Measurements from ENCODE around the gene NFATC2. TPM values are rescaled to one million over a fixed set of nuclear protein-coding genes. Genes with fewer than 3 reads are reported as not detected.

The NFATC2 gene
- total RNA-seq, 4 donors from 2014 or later, result 1.6 to 3.9 (median 2.8) TPM

DNA sequence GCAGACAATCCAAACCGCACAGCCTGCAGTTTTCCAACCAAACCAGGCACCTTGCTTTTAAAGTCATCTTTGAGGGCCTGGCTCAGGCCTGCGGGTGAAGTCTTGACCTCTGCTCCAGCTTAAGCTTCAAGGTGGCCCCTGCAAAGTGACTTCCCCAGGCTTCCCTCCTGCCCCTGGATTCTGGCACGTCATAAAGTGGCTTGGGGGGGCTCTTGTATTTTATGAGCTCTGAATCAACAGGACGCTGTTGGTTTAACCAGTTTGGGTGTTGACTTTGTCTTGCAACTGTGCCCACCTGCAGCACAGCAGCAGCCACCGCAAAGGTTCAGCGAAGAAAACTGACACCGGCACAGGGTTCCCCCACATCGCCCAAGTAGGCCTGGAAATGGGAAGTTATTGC lies 81.2 kb downstream of the NFATC2 start:
- Histone ChIP-seq H3K27me3 (no peaks in the 10 kb centered on the region), H3K27ac (no peak overlapping the region), H3K4me3 (no peak overlapping the region), H3K36me3 (no peaks in the 10 kb centered on the region), H3K9me3 (no peaks in the 10 kb centered on the region), H3K4me1 (peaks cover 16 to 19% of the 10 kb centered on the region in 2 donors)
- DNase-seq, result no peak
- intact Hi-C loops (cut with DNase I; ENCODE audit: low total_unique reads), result no loop called here
- in situ Hi-C loops (cut with MboI; ENCODE audit: low sequenced_read_pairs in 4 of 4), result no loop called here
- no peak for ATAC-seq
- TF ChIP-seq CTCF (IDR thresholded peaks at IDR 0.05 in 4 of 5, conservative IDR thresholded peaks at IDR 0.05 in 1 of 5) (no peak), POLR2A (IDR thresholded peaks at IDR 0.05) (no peak)

- no peak for DNase-seq
- H3K4me1 ChIP-seq, result peaks cover 20 to 24% of the 10 kb centered on the region in 2 donors
- no peak for TF ChIP-seq POLR2A (IDR thresholded peaks at IDR 0.05)
- TF ChIP-seq CTCF (IDR thresholded peaks at IDR 0.05 in 4 of 5, conservative IDR thresholded peaks at IDR 0.05 in 1 of 5), result no peak
- in situ Hi-C loops (cut with MboI; ENCODE audit: low sequenced_read_pairs in 4 of 4), result no loop called here
- H3K36me3 ChIP-seq, result no peaks in the 10 kb centered on the region
- no peak overlapping the region for H3K4me3 ChIP-seq
- no peak for ATAC-seq
- no peak overlapping the region for H3K27ac ChIP-seq
- H3K9me3 ChIP-seq, result no peaks in the 10 kb centered on the region
- no peaks in the 10 kb centered on the region for H3K27me3 ChIP-seq
- intact Hi-C loops (cut with DNase I; ENCODE audit: low total_unique reads), result no loop called here
These were observed 81.8 kb downstream of the NFATC2 start for GRCh38 chr20:51460569-51461265.

DNA sequence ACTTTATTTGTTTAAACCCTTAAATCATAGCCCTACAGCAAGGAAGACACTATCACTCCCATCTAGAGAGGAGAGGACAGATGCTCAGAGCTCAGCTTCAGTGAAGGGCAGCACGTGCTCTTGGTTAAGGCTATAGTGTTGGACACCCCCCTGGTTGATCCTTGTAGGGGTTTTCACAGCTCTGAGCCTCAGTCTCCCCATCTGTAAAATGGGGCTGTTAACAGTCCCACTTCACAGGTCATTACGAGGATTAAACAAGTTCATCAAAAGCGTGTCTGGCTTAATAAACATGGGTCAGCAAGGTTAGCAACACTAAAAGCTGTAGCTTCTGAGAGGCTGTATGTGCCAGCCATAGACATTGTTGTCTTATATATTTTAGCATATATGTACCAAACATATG lies 82.4 kb downstream of the NFATC2 start:
- ATAC-seq (no peak), DNase-seq (no peak)
- in situ Hi-C loops (cut with MboI; ENCODE audit: low sequenced_read_pairs in 4 of 4) (no loop called here), intact Hi-C loops (cut with DNase I; ENCODE audit: low total_unique reads) (no loop called here)
- TF ChIP-seq CTCF (IDR thresholded peaks at IDR 0.05 in 4 of 5, conservative IDR thresholded peaks at IDR 0.05 in 1 of 5) (no peak), POLR2A (IDR thresholded peaks at IDR 0.05) (no peak)
- Histone ChIP-seq H3K4me3 (no peak overlapping the region), H3K27me3 (no peaks in the 10 kb centered on the region), H3K27ac (no peak overlapping the region), H3K9me3 (no peaks in the 10 kb centered on the region), H3K36me3 (no peaks in the 10 kb centered on the region), H3K4me1 (peaks cover 22 to 26% of the 10 kb centered on the region in 2 donors)

GRCh38 chr20:51458751-51459439 lies 83.6 kb downstream of the NFATC2 start:
- peaks cover 24 to 27% of the 10 kb centered on the region in 2 donors for H3K4me1 ChIP-seq
- intact Hi-C loops (cut with DNase I; ENCODE audit: low total_unique reads), result no loop called here
- DNase-seq (no peak), ATAC-seq (no peak)
- TF ChIP-seq CTCF (IDR thresholded peaks at IDR 0.05 in 4 of 5, conservative IDR thresholded peaks at IDR 0.05 in 1 of 5) (no peak), POLR2A (IDR thresholded peaks at IDR 0.05) (no peak)
- H3K36me3 ChIP-seq, result no peaks in the 10 kb centered on the region
- H3K27ac ChIP-seq, result no peak overlapping the region
- no peaks in the 10 kb centered on the region for H3K9me3 ChIP-seq
- in situ Hi-C loops (cut with MboI; ENCODE audit: low sequenced_read_pairs in 4 of 4), result loop anchor here in 1 of 4 donors (10.0 kb wide), 1 partner anchor 106 kb away; no protein-coding TSS in a partner anchor
- H3K4me3 ChIP-seq, result no peak overlapping the region
- no peaks in the 10 kb centered on the region for H3K27me3 ChIP-seq
